Lower leg skin (tissue), 3 donors: Measurements from ENCODE around the gene NEURL3.

Source experiments
- POLR2A ChIP-seq, 2 donors: fragments of 450-650 bp; IDR thresholded peaks; one replicate each; pipeline ENCODE4 v1.6.1; 2016 to 2017; ENCODE audit warnings: antibody characterized with exemption in 2 of 2, mild to moderate bottlenecking in 1 of 2, moderate library complexity in 1 of 2
- TF ChIP-seq, protein P1 (sequence below), 3 donors: fragments of 450-650 bp; IDR thresholded peaks; one replicate each; pipeline ENCODE4 v1.5.1; 2016; ENCODE audit warnings: antibody characterized with exemption in 3 of 3, mild to moderate bottlenecking in 3 of 3, moderate library complexity in 2 of 3

DNA sequence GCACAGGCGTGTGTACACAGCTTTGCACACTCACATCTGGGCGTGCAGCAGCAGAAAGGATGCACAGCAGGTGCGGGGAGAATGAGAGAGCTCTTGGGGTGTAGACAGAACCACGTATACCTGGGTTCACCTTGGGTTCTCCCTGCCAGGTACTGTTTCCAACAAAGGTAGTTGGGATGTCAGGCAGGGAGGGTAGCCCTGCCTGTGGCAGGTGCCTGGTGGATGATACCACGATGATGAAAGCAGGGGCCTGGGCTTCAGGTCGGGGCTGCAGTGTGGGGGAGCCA, 24.9 kb upstream of the NEURL3 start:
- TF ChIP-seq, protein P1, sequence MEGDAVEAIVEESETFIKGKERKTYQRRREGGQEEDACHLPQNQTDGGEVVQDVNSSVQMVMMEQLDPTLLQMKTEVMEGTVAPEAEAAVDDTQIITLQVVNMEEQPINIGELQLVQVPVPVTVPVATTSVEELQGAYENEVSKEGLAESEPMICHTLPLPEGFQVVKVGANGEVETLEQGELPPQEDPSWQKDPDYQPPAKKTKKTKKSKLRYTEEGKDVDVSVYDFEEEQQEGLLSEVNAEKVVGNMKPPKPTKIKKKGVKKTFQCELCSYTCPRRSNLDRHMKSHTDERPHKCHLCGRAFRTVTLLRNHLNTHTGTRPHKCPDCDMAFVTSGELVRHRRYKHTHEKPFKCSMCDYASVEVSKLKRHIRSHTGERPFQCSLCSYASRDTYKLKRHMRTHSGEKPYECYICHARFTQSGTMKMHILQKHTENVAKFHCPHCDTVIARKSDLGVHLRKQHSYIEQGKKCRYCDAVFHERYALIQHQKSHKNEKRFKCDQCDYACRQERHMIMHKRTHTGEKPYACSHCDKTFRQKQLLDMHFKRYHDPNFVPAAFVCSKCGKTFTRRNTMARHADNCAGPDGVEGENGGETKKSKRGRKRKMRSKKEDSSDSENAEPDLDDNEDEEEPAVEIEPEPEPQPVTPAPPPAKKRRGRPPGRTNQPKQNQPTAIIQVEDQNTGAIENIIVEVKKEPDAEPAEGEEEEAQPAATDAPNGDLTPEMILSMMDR (IDR thresholded peaks at IDR 0.05): no peak
- TF ChIP-seq POLR2A (IDR thresholded peaks at IDR 0.05): no peak
